ENCODE results near the gene ENTPD2. TPM values are rescaled to one million over a fixed set of nuclear protein-coding genes. Genes with fewer than 3 reads are reported as not detected.
"Not testable (repeated sequence)": the region's sequence is repeated elsewhere in the genome, so short reads cannot be mapped to it uniquely, and the experiment has no call there.

ENTPD2 gene
- total RNA-seq, 4 donors from 2014 or later: 10.1 to 14.7 (median 12.1) TPM

GRCh38 chr9:137066096-137066861 is 12.4 kb upstream of the ENTPD2 start:
- no peak for TF ChIP-seq POLR2A (IDR thresholded peaks at IDR 0.05)
- TF ChIP-seq, protein P1, sequence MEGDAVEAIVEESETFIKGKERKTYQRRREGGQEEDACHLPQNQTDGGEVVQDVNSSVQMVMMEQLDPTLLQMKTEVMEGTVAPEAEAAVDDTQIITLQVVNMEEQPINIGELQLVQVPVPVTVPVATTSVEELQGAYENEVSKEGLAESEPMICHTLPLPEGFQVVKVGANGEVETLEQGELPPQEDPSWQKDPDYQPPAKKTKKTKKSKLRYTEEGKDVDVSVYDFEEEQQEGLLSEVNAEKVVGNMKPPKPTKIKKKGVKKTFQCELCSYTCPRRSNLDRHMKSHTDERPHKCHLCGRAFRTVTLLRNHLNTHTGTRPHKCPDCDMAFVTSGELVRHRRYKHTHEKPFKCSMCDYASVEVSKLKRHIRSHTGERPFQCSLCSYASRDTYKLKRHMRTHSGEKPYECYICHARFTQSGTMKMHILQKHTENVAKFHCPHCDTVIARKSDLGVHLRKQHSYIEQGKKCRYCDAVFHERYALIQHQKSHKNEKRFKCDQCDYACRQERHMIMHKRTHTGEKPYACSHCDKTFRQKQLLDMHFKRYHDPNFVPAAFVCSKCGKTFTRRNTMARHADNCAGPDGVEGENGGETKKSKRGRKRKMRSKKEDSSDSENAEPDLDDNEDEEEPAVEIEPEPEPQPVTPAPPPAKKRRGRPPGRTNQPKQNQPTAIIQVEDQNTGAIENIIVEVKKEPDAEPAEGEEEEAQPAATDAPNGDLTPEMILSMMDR (IDR thresholded peaks at IDR 0.05): no peak
- WGBS, 2 donors: 89 to 91% methylated on average over 21 to 26 of the region's 26 CpGs
- intact Hi-C loops (cut with DNase I; ENCODE audit: low total_unique reads): no loop called here

DNA sequence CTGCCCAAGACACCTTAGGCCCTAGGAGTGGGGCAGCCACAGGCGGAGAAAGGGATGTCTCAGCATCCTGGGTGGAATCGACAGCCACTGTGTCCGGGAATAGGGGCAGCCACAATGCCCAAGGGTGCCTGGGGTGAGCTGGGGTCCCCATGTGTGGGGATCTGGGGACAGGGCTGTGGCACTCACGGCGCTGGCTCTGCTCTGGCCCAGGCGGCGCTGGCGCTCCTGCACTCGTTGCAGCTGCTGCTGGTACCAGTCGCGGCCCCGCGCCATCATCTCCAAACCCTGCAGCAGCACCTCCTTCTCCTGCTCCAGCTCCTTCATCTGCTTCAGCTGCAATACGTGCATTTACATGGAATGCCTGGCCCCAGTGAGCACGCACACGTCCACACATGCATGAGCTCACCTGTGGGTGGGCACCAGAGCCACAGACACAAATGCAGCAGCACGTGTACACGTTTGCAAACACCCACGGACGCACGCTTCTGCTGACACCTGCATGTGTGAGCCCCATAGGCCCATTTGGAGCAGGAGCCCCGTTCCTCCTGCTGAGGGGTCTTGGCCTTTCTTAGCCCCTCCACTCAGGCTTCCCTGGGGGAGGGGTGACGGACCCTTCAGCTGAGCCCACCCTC is 11.6 kb upstream of the ENTPD2 start:
- no peak overlapping the region for H3K4me3 ChIP-seq (ENCODE audit: low read depth, poor library complexity, severe bottlenecking)
- TF ChIP-seq, protein P1 (IDR thresholded peaks at IDR 0.05): no peak
- 80 to 86% methylated on average over 21 to 23 of the region's 23 CpGs for WGBS, 2 donors
- no peak for DNase-seq (ENCODE audit: low spot score in 2 of 2)
- intact Hi-C loops (cut with DNase I; ENCODE audit: low total_unique reads): no loop called here

More at GRCh38 chr9:137066096-137066861, 12.4 kb upstream of the ENTPD2 start:
- DNase-seq (ENCODE audit: low spot score in 2 of 2): no peak
- no peak overlapping the region for H3K4me3 ChIP-seq (ENCODE audit: low read depth, poor library complexity, severe bottlenecking)

- TF ChIP-seq POLR2A (IDR thresholded peaks at IDR 0.05): no peak
- TF ChIP-seq, protein P1 (IDR thresholded peaks at IDR 0.05): no peak
Measured at GRCh38 chr9:137064880-137065164, 11.0 kb upstream of the ENTPD2 start.

DNA sequence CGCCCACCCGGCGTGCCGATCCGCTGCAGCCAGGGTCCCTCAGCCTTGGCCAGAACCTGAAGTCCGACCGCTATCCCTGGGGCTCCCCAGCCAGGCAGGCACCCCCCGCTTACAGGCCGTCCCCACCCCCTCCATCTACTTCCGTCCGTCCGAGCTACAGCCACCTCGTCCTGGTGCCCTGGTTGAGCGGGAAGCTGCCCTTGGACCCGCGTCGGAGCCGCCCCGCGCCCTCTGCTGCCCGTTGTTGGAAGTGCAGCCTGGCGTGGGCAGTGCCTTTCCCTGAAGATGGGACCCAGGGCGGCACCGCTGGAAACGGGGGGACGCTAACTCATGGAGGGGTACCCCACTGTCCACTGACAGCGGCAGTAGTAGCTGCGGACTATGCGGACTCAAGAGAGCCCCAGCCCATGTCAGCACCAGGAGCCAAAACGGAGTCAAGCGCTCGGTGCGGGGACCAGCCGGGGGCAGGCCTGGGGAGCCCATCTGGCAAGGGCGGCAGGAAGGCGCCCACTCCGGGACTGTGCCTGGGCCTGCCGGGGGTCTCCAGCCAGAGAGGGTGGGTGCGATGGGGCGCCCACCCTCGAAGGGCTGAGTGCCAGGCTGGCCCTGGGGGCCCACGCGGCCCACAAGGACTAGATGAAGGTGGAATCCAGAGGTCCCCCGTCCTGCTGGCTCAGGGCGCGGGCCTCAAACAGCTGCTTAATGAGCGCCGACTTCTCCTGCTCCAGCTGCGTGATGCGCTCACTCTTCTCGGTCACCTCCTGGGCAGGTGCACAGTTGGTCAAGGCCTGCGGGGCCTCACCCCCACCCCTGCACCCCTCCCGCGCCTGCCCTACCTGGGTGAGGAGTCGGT is 10.4 kb upstream of the ENTPD2 start:
- WGBS, 2 donors: 46 to 72% methylated on average over 16 to 45 of the region's 55 CpGs
- intact Hi-C loops (cut with DNase I; ENCODE audit: low total_unique reads): no loop called here
- DNase-seq (ENCODE audit: low spot score in 2 of 2): peak in 1 of 2 donors; percentile 94
- H3K4me3 ChIP-seq (ENCODE audit: low read depth, poor library complexity, severe bottlenecking): no peak overlapping the region
- no peak for TF ChIP-seq POLR2A (IDR thresholded peaks at IDR 0.05)
- TF ChIP-seq, protein P1 (IDR thresholded peaks at IDR 0.05): peak in 1 of 3 donors; percentile 91

More at GRCh38 chr9:137064880-137065164, 11.0 kb upstream of the ENTPD2 start:
- DNase-seq (ENCODE audit: low spot score in 2 of 2): no peak
- intact Hi-C loops (cut with DNase I; ENCODE audit: low total_unique reads): no loop called here
- 43 to 73% methylated on average over 9 to 11 of the region's 12 CpGs for WGBS, 2 donors
- H3K4me3 ChIP-seq (ENCODE audit: low read depth, poor library complexity, severe bottlenecking): no peak overlapping the region

DNA sequence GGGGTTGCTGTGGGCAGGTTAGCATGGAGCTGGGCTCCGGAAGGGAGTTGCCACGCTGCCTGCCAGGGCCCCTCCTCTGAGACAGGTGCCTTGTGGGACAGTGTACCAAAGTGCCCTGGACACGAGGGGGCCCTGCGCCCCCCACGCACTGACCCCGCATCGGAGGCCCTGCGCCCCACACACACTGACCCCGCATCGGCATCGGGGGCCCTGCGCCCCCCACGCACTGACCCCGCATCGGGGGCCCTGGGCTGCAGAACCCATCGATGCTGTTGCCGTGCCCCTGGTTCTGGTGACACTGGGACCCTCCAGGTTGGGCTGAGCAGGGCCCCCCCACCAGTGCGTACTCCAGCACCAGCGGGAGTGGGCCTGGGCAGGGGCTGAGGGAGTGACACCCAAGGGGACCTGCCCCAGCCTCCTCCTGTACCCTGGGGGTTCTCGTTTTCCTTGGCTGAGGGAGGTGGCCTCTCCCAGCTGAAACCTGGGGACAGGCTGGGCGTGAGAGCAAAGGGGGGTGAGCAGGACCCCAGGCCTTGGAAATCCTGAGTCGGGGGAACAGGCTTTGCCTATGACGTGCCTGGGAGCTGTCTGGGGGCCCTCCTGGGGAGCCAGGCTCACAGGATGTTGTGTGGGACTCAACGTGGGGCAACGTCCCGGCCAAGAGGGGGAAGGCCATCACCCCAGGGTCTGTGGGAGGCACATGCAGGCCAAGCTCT is 9.6 kb upstream of the ENTPD2 start:
- no peak overlapping the region for H3K4me3 ChIP-seq (ENCODE audit: low read depth, poor library complexity, severe bottlenecking)
- WGBS, 2 donors: 67 to 74% methylated on average over 9 to 13 of the region's 26 CpGs
- intact Hi-C loops (cut with DNase I; ENCODE audit: low total_unique reads): no loop called here
- no peak for TF ChIP-seq POLR2A (IDR thresholded peaks at IDR 0.05)
- TF ChIP-seq, protein P1 (IDR thresholded peaks at IDR 0.05): no peak
- DNase-seq (ENCODE audit: low spot score in 2 of 2): no peak

- WGBS, 2 donors: 73 to 87% methylated on average over 4 to 5 of the region's 9 CpGs
- intact Hi-C loops (cut with DNase I; ENCODE audit: low total_unique reads); H3K4me3 ChIP-seq (ENCODE audit: low read depth, poor library complexity, severe bottlenecking); DNase-seq (ENCODE audit: low spot score in 2 of 2): not testable (repeated sequence)
Measured at GRCh38 chr9:137062798-137063197, 8.9 kb upstream of the ENTPD2 start.
